GM12878 (cell line): ENCODE measurements around the gene SPRR5. TPM values are rescaled to one million over a fixed set of nuclear protein-coding genes. Genes with fewer than 3 reads are reported as not detected.

ENCODE experiments used
- ATAC-seq: fragments of 200-7000 bp; cut with Tn5 transposase; 3 replicates; pipeline ENCODE4 v1.9.1; 2020; ENCODE audit warnings: mild to moderate bottlenecking, moderate library complexity
- BruUV-seq: library from RNA; stranded (reverse); fragments of 400-500 nt; replicated peaks from 2 replicates; lab custom pipeline; 2021; lab: Mats Ljungman, UMichigan
- CTCF ChIA-PET: fragments of 300-600 bp; sonication (Branson Sonifier 250); formaldehyde crosslinking; extraction: SDS; loops from one replicate; lab custom pipeline; 2021; ENCODE audit warnings: inconsistent platforms; lab: Yijun Ruan, JAX
- POLR2A ChIA-PET: fragments of 350-600 bp; formaldehyde crosslinking; extraction: SDS; loops from one replicate; lab custom pipeline; 2021; ENCODE audit warnings: inconsistent platforms; lab: Charles Lee
- RAD21 ChIA-PET: fragments of 300-600 bp; sonication (Branson Sonifier 250); formaldehyde crosslinking; loops from one replicate; lab custom pipeline; 2023; ENCODE audit warnings: antibody characterized with exemption; ENCODE audit not compliant: unreplicated experiment; lab: Charles Lee
- SMC1A ChIA-PET: fragments of 300-600 bp; sonication (Branson Sonifier 250); formaldehyde crosslinking; loops from one replicate; lab custom pipeline; 2023; ENCODE audit not compliant: unreplicated experiment, uncharacterized antibody; lab: Charles Lee
- DNase-seq: peaks from one replicate; pipeline ENCODE4 v3.0.0-alpha.2; 2011; ENCODE audit warnings: low read depth, low spot score
- FAIRE-seq: peaks from 3 replicates; lab custom pipeline; 2011; peaks lifted over from hg19 to GRCh38; lab: Jason Lieb, UNC
- H2AFZ ChIP-seq: 2 replicates; pipeline ENCODE4 v1.6.0; 2011; ENCODE audit warnings: low read depth, low read length, control low read depth; ENCODE audit not compliant: control insufficient read depth
- H3K27ac ChIP-seq: 2 replicates; pipeline ENCODE4 v1.5.1; 2011; ENCODE audit warnings: control low read depth; ENCODE audit not compliant: control insufficient read depth, insufficient read depth
- H3K27me3 ChIP-seq, 2 experiments: replicated peaks in 1 of 2; 2 replicates each; pipeline versions ENCODE4 v1.6.0 to v1.6.1; 2011; ENCODE audit warnings: low read length in 1 of 2; ENCODE audit not compliant: control insufficient read depth in 2 of 2, insufficient read depth in 2 of 2
- H3K36me3 ChIP-seq, 2 experiments: 2 replicates each; pipeline ENCODE4 v1.5.1; 2011; ENCODE audit warnings: low read length in 1 of 2; ENCODE audit not compliant: control insufficient read depth in 2 of 2, insufficient read depth in 2 of 2
- H3K4me1 ChIP-seq: 2 replicates; pipeline ENCODE4 v1.6.1; 2011; ENCODE audit warnings: mild to moderate bottlenecking, low read length, moderate library complexity, mixed read lengths; ENCODE audit not compliant: control insufficient read depth, insufficient read depth
- H3K4me2 ChIP-seq: 2 replicates; pipeline ENCODE4 v1.6.0; 2011; ENCODE audit warnings: control low read depth; ENCODE audit not compliant: control insufficient read depth, insufficient read depth
- H3K4me3 ChIP-seq: fragments of 200-600 bp; sonication (generic); 2 replicates; pipeline ENCODE4 v1.5.1; 2016
- H3K79me2 ChIP-seq: 2 replicates; pipeline ENCODE4 v1.6.0; 2011; ENCODE audit warnings: low read length; ENCODE audit not compliant: control insufficient read depth, insufficient read depth
- H3K9ac ChIP-seq: 2 replicates; pipeline ENCODE4 v1.8.0; 2011; ENCODE audit warnings: low read length, control low read depth, mixed read lengths; ENCODE audit not compliant: control insufficient read depth, insufficient read depth
- H3K9me3 ChIP-seq: replicated peaks from 3 replicates; pipeline ENCODE4 v1.5.1; 2011; ENCODE audit warnings: mild to moderate bottlenecking, low read length; ENCODE audit not compliant: control insufficient read depth, insufficient read depth
- H4K20me1 ChIP-seq: 2 replicates; pipeline ENCODE4 v1.6.0; 2011; ENCODE audit not compliant: control insufficient read depth, insufficient read depth
- BACH1 ChIP-seq: fragments of 450-650 bp; IDR thresholded peaks from 2 replicates; pipeline ENCODE4 v1.6.1; 2017; ENCODE audit warnings: mild to moderate bottlenecking, borderline replicate concordance
- CBX3 ChIP-seq: fragments of 200-600 bp; sonication (generic); IDR thresholded peaks from 2 replicates; pipeline ENCODE4 v1.6.1; 2016; ENCODE audit warnings: low read depth, borderline replicate concordance
- CEBPB ChIP-seq, 2 experiments: fragments of 150-350 bp in 1 of 2; IDR thresholded peaks; 2 replicates each; pipeline ENCODE4 v1.6.1; 2012 to 2014; ENCODE audit warnings: low read depth in 2 of 2, low read length in 2 of 2, borderline replicate concordance in 1 of 2, inconsistent platforms in 1 of 2
- CREB1 ChIP-seq: IDR thresholded peaks from 2 replicates; pipeline ENCODE4 v1.6.1; 2012; ENCODE audit warnings: low read depth, mild to moderate bottlenecking, inconsistent platforms
- EGR1 ChIP-seq, 2 experiments: IDR thresholded peaks; 1 replicate in 1 of 2; 2 replicates in 1 of 2; pipeline ENCODE4 v1.6.1; 2011 to 2012; ENCODE audit warnings: low read depth in 2 of 2, low read length in 2 of 2, borderline replicate concordance in 1 of 2, mild to moderate bottlenecking in 1 of 2, moderate library complexity in 1 of 2
- MTA3 ChIP-seq: IDR thresholded peaks from 2 replicates; pipeline ENCODE4 v1.6.1; 2012; ENCODE audit warnings: low read length, inconsistent platforms, borderline replicate concordance
- MXI1 ChIP-seq: fragments of 150-350 bp; IDR thresholded peaks from 2 replicates; pipeline ENCODE4 v1.6.1; 2011; ENCODE audit warnings: low read depth, mild to moderate bottlenecking, inconsistent platforms, low read length, improper control_type of control experiment
- NRF1 ChIP-seq: conservative IDR thresholded peaks from 2 replicates; pipeline ENCODE4 v1.6.1; 2011; ENCODE audit warnings: mild to moderate bottlenecking, low read depth, low read length, improper control_type of control experiment
- POLR2AphosphoS2 ChIP-seq: IDR thresholded peaks from 2 replicates; pipeline ENCODE4 v1.6.1; 2011; ENCODE audit warnings: low read depth, mild to moderate bottlenecking, low read length, improper control_type of control experiment, moderate library complexity
- RAD51 ChIP-seq: fragments of 450-650 bp; IDR thresholded peaks from 2 replicates; pipeline ENCODE4 v1.6.1; 2016; ENCODE audit warnings: moderate library complexity, mild to moderate bottlenecking, inconsistent platforms
- STAT3 ChIP-seq: IDR thresholded peaks from 2 replicates; pipeline ENCODE4 v1.6.1; 2011; ENCODE audit warnings: low read depth, low read length, improper control_type of control experiment
- ZNF217 ChIP-seq: fragments of 450-650 bp; IDR thresholded peaks from 2 replicates; pipeline ENCODE4 v1.6.1; 2017; ENCODE audit warnings: antibody characterized with exemption, mild to moderate bottlenecking
- ZZZ3 ChIP-seq: IDR thresholded peaks from 2 replicates; pipeline ENCODE4 v1.6.1; 2011; ENCODE audit warnings: low read depth; ENCODE audit not compliant: control insufficient read depth, insufficient read length
- WGBS: methylation state at CpG from one replicate; pipeline ENCODE4 v1.1.6; 2016; ENCODE audit warnings: low lambda C conversion rate; ENCODE audit not compliant: insufficient replicate concordance, insufficient coverage; ENCODE audit errors: missing lambda C conversion rate; 5-methylcytosine and 5-hydroxymethylcytosine counted together
- in situ Hi-C: fragments of 300-500 bp; cut with MboI; formaldehyde crosslinking; loops from 9 replicates; pipeline ENCODE4 v1.14.3; 2018; ENCODE audit warnings: mixed read lengths
- intact Hi-C: fragments of 100-400 bp; cut with micrococcal nuclease; formaldehyde crosslinking; loops from one replicate; pipeline ENCODE4 v1.14.2; 2022; ENCODE audit not compliant: unreplicated experiment
- polyA plus RNA-seq, 11 experiments: library from polyadenylated mRNA; depleted of rRNA in 4 of 11; unstranded in 6 of 11; stranded (reverse) in 5 of 11; fragments of >200 nt; fragmentation: Nextera tagmentation in 4 of 11; fragmentation: Illumina TruSeq in 1 of 11; extraction: Ambion mirVana in 4 of 11; extraction: Trizol in 1 of 11; gene quantifications; 1 replicate in 1 of 11; 2 replicates in 10 of 11; pipeline versions ENCODE4 v1.2.1 to v1.2.3, GENCODE V29; 2011 to 2016; ENCODE audit warnings: inconsistent platforms in 2 of 11, missing spikeins in 2 of 11, low read depth in 1 of 11
- total RNA-seq, 4 experiments: library from RNA; depleted of rRNA in 3 of 4; stranded (reverse); fragments of >200 nt in 3 of 4; fragmentation: Illumina TruSeq in 1 of 4; extraction: Trizol in 1 of 4; gene quantifications; 2 replicates each; pipeline versions ENCODE4 v1.2.1 to v1.2.3, GENCODE V29; 2013 to 2021
- TF ChIP-seq, protein P1 (sequence below): fragments of 450-650 bp; formaldehyde crosslinking; IDR thresholded peaks from 2 replicates; pipeline ENCODE4 v1.4.0; 2020; ENCODE audit warnings: mild to moderate bottlenecking, moderate library complexity
- TF ChIP-seq, protein P2 (sequence below): IDR thresholded peaks from 2 replicates; pipeline ENCODE4 v1.6.1; 2012; ENCODE audit warnings: low read depth, low read length, improper control_type of control experiment
- TF ChIP-seq, protein P3 (sequence below): fragments of 450-650 bp; IDR thresholded peaks from 2 replicates; pipeline ENCODE4 v1.6.1; 2017; ENCODE audit warnings: low read depth, mild to moderate bottlenecking, moderate library complexity

SPRR5 gene
- total and polyA plus RNA-seq, 10 of the 15 experiments (the other 5 are each of a cell fraction or from before 2014, with no cell fraction given): not detected

DNA sequence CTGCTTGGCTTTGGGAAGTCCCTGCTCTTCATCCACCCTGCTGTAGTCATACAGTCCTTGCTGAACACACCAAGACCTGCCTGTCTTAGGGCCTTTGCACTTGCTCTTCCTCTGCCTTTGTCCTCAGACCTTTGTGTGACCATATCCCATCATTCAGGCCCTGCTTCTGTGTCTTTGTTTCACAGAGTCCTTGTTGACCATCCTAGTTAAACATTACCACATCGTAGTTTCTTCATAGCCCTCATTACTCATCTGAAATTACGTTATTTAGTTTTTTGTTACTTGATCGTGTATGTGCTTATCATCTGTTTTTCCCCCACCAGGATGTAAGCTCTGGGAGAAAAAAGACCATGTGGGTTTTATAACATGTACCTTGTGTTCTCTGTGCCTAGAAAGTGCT lies 18.3 kb upstream of the SPRR5 start:
- Histone ChIP-seq H3K9me3 (peaks cover 2% of the 10 kb centered on the region; the same call in 1 of the 3 replicates), H3K4me2 (no peak overlapping the region), H3K79me2 (no peaks in the 10 kb centered on the region), H4K20me1 (no peaks in the 10 kb centered on the region), H3K36me3 (no peaks in the 10 kb centered on the region), H3K27ac (no peak overlapping the region), H3K9ac (no peak overlapping the region), H3K27me3 (no peaks in the 10 kb centered on the region; a peak in 1 of 4 replicates), H3K4me1 (no peaks in the 10 kb centered on the region), H3K4me3 (no peak overlapping the region), H2AFZ (no peak overlapping the region)
- POLR2A ChIA-PET: no interaction called here
- ATAC-seq (no peak), FAIRE-seq (no peak), DNase-seq (no peak)
- RAD21 ChIA-PET: interaction anchor here (1.8 kb wide), 1 partner anchor 57 kb away, joined by 3 read pairs; no protein-coding TSS in a partner anchor
- WGBS: 30% methylated on average over 3 of the region's 3 CpGs
- intact Hi-C loops: loop anchor here (5.0 kb wide), 1 partner anchor 276 kb away; no protein-coding TSS in a partner anchor
- TF ChIP-seq CREB1 (no peak), EGR1 (IDR thresholded peaks at IDR 0.05; ENCODE audit: borderline replicate concordance in 1 of 2, low read depth in 2 of 2, low read length in 2 of 2) (no peak), STAT3 (no peak), BACH1 (no peak), CBX3 (no peak), ZZZ3 (no peak), POLR2AphosphoS2 (no peak), MXI1 (no peak), ZNF217 (no peak), MTA3 (no peak), RAD51 (no peak), NRF1 (no peak), CEBPB (IDR thresholded peaks at IDR 0.05; ENCODE audit: borderline replicate concordance in 1 of 2, low read depth in 2 of 2, low read length in 2 of 2) (no peak)
- TF ChIP-seq, protein P1, sequence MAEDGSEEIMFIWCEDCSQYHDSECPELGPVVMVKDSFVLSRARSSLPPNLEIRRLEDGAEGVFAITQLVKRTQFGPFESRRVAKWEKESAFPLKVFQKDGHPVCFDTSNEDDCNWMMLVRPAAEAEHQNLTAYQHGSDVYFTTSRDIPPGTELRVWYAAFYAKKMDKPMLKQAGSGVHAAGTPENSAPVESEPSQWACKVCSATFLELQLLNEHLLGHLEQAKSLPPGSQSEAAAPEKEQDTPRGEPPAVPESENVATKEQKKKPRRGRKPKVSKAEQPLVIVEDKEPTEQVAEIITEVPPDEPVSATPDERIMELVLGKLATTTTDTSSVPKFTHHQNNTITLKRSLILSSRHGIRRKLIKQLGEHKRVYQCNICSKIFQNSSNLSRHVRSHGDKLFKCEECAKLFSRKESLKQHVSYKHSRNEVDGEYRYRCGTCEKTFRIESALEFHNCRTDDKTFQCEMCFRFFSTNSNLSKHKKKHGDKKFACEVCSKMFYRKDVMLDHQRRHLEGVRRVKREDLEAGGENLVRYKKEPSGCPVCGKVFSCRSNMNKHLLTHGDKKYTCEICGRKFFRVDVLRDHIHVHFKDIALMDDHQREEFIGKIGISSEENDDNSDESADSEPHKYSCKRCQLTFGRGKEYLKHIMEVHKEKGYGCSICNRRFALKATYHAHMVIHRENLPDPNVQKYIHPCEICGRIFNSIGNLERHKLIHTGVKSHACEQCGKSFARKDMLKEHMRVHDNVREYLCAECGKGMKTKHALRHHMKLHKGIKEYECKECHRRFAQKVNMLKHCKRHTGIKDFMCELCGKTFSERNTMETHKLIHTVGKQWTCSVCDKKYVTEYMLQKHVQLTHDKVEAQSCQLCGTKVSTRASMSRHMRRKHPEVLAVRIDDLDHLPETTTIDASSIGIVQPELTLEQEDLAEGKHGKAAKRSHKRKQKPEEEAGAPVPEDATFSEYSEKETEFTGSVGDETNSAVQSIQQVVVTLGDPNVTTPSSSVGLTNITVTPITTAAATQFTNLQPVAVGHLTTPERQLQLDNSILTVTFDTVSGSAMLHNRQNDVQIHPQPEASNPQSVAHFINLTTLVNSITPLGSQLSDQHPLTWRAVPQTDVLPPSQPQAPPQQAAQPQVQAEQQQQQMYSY (CRISPR knock-in tag): no peak
- TF ChIP-seq, protein P2, sequence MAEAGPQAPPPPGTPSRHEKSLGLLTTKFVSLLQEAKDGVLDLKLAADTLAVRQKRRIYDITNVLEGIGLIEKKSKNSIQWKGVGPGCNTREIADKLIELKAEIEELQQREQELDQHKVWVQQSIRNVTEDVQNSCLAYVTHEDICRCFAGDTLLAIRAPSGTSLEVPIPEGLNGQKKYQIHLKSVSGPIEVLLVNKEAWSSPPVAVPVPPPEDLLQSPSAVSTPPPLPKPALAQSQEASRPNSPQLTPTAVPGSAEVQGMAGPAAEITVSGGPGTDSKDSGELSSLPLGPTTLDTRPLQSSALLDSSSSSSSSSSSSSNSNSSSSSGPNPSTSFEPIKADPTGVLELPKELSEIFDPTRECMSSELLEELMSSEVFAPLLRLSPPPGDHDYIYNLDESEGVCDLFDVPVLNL: no peak
- TF ChIP-seq, protein P3, sequence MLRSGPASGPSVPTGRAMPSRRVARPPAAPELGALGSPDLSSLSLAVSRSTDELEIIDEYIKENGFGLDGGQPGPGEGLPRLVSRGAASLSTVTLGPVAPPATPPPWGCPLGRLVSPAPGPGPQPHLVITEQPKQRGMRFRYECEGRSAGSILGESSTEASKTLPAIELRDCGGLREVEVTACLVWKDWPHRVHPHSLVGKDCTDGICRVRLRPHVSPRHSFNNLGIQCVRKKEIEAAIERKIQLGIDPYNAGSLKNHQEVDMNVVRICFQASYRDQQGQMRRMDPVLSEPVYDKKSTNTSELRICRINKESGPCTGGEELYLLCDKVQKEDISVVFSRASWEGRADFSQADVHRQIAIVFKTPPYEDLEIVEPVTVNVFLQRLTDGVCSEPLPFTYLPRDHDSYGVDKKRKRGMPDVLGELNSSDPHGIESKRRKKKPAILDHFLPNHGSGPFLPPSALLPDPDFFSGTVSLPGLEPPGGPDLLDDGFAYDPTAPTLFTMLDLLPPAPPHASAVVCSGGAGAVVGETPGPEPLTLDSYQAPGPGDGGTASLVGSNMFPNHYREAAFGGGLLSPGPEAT: no peak
- in situ Hi-C loops: loop anchor here (5.0 kb wide), 2 partner anchors 56 to 271 kb away; no protein-coding TSS in a partner anchor
- BruUV-seq: no TSS peak
- CTCF ChIA-PET: interaction anchor here (1.2 to 2.3 kb wide), 4 partner anchors 59 to 294 kb away, joined by 4 to 5 read pairs (median 4); no protein-coding TSS in a partner anchor
- SMC1A ChIA-PET: interaction anchor here (1.2 to 3.2 kb wide), 3 partner anchors 59 to 278 kb away, joined by 3 to 12 read pairs (median 11); no protein-coding TSS in a partner anchor
